HepG2 (cell line): ENCODE results near the gene IL16.

Source experiments
- CSRNP1 ChIP-seq: sonication (generic); formaldehyde crosslinking; IDR thresholded peaks from 2 replicates; pipeline ENCODE4 v1.8.1; 2023; ENCODE audit warnings: mild to moderate bottlenecking, missing genetic modification reagents
- RAD51 ChIP-seq: fragments of 450-650 bp; IDR thresholded peaks from 2 replicates; pipeline ENCODE4 v1.6.1; 2016; ENCODE audit warnings: borderline replicate concordance

DNA sequence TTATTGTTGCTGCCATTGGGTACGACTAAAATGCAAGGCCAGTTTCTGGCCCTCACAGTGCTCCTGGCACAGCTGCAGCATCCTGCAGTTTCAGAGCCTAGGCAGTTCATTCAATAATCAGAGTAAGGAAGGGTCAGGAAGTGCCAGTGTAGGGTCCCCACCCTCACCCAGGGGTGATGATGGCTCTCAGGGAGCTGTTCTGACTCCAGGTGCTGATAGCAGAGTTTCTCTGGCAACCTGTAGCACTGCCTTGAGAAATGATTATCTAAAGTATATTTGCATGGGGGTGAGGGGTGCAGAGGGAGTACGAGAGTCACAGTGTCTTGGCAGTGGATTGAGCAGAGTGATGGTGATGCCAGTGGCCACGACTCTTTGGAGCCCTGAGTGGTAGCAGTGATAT, 15.5 kb upstream of the IL16 start:
- no peak for TF ChIP-seq CSRNP1 (CRISPR knock-in tag)
- no peak for TF ChIP-seq RAD51
